ENCODE data around the gene SENP2.
"Not testable (repeated sequence)": the region's sequence is repeated elsewhere in the genome, so short reads cannot be mapped to it uniquely, and the experiment has no call there.

The SENP2 gene

DNA sequence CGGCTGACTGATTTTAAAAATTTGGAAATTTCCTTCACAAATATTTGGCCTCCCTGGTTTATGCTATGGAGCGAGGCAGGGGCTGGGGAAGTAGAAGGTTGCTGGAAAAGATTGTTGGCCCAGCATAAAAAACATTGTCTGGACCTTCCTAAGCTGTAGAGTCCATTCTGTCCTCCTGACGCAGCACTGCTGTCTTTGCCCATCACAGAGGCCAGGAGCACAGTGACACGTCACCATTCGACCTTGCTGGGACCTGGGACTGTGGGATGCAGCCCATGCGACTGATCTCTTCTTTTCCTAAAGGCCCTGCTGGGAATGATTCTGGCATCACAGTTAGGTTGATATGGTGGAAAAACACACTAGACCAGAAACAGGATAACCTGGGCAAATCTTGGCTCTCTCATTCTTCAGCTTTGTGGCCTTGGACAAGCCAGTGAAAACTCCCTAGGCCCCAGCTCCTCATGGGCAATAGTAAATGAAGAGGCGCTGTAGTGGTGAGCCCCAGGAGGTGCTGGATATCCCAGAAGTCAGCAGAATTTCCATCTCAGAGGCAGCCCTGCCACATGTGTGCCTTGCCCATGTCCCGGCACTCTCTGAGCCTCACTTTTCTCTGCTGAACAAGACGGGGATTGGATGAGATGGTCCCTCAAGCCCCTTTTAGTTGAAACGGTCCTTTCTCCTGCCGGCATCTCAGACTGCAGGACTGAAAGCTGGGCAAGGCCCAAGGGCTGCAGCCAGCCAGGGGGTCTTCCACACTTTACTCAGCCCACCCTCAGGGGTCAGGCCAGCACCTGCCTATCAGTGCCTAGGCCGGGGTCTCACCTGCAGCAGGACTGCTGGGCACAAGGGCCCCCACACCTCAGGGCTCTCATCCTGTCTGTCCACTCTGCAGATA, 69.6 kb downstream of the SENP2 start:
- H3K27me3 ChIP-seq (ENCODE audit: control insufficient read depth, insufficient read depth, low read length) = no peaks in the 10 kb centered on the region
- no peak for DNase-seq (ENCODE audit: low read depth, low spot score)
- no peak overlapping the region for H3K27ac ChIP-seq (ENCODE audit: low read length)
- H3K4me1 ChIP-seq (ENCODE audit: control insufficient read depth, insufficient read depth, low read length) = no peaks in the 10 kb centered on the region
- no CpG with 5 or more reads among the region's 12 CpGs for WGBS (ENCODE audit: insufficient coverage, insufficient read length)
- peaks cover 37% of the 10 kb centered on the region for H3K36me3 ChIP-seq (ENCODE audit: control insufficient read depth, insufficient read depth, low read length)
- no peak overlapping the region for H3K4me3 ChIP-seq (ENCODE audit: low read length)
- H3K9me3 ChIP-seq (ENCODE audit: control insufficient read depth, insufficient read depth, low read length) = no peaks in the 10 kb centered on the region

DNA sequence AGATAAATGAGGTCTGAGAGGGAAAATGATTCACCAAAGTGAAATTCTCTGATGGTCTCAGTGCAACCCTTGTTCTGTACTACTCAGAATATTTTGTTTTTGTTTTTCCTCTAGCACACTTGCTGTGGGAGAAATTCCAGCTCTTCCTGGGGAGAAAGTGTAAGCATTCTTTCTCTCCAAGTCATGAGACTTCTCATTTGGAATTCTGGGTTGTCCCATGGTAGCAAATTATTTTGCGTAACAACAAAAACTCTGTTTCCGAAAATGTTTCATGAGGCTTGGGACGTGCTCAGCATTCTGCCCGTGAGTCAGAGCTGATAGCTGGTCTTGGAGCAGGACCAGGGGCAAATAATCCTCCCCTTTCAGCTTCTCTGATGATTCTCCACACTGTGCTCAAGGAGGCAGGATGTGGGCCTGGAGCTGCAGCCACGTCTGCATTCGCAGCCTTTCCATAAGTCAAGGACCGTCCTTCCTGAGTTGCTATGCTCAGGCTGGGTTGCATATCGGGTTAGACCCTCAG, 70.3 kb downstream of the SENP2 start:
- no peak overlapping the region for H3K27ac ChIP-seq (ENCODE audit: low read length)
- no peak for DNase-seq (ENCODE audit: low read depth, low spot score)
- H3K4me1 ChIP-seq (ENCODE audit: control insufficient read depth, insufficient read depth, low read length) = no peaks in the 10 kb centered on the region
- H3K9me3 ChIP-seq (ENCODE audit: control insufficient read depth, insufficient read depth, low read length) = no peaks in the 10 kb centered on the region
- H3K4me3 ChIP-seq (ENCODE audit: low read length) = no peak overlapping the region
- H3K27me3 ChIP-seq (ENCODE audit: control insufficient read depth, insufficient read depth, low read length) = no peaks in the 10 kb centered on the region
- peaks cover 37% of the 10 kb centered on the region for H3K36me3 ChIP-seq (ENCODE audit: control insufficient read depth, insufficient read depth, low read length)
- WGBS (ENCODE audit: insufficient coverage, insufficient read length) = no CpG with 5 or more reads among the region's 8 CpGs

DNA sequence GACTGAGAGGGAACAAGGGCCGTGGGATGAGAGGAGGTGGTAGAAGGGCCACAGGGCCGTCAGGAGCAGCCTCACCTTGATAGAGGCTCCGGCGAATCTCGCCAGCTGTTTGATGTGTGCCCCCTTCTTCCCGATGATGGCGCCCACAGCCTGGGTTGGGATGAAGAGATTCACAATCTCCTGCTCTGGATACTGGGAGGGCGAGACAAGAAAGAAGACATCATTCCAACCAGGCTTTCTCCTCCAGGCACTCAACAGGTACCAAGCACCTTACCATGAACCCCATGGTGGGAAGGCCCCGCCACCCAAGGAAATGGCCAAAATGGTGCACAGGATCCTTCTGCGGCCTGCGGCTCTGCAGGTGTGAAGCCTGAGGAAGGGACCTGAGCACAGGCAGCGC, 71.1 kb downstream of the SENP2 start:
- WGBS (ENCODE audit: insufficient coverage, insufficient read length) = no CpG with 5 or more reads among the region's 12 CpGs
- H3K4me1 ChIP-seq (ENCODE audit: control insufficient read depth, insufficient read depth, low read length) = no peaks in the 10 kb centered on the region

DNA sequence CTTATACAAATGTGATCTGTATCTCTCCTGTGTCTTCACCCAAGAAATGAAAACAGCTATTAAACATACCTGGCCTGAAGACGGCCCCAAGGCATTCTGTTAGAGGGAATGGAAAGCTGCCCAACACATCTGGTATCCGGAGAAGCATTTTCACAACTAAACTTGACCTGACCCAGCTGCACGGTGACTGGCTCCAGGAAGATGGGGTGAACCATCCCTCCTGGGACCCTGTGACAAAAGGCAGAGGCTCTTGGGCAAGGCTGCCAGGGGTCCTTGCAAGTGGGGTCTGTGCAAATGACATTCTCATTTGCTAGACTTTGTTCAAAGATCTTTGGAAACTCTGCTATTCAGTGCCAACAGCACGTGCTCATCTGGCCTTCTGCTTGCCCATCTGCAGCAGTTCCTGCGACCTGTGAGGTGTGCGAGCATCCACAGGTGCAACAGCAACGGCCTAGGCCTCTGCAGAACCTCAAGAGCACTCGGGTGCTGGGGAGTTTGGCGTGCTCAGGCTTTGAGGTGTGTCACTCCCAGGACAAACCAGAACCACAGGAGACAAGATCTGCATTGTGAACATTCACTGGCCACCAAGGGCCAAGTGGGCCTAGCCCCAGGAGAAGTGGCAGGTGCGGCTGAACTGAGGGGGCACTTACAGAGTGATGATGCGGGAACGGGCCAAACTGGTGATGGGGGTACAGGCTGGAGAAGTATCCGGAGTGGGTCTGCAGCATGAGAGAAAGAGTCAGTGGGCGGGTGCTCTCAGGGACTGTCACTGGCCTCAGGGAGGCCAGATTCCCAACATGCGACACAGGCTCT, 71.8 kb downstream of the SENP2 start:
- H3K27ac ChIP-seq (ENCODE audit: low read length) = no peak overlapping the region
- no CpG with 5 or more reads among the region's 15 CpGs for WGBS (ENCODE audit: insufficient coverage, insufficient read length)

More for the DNA sequence above, 71.1 kb downstream of the SENP2 start:
- no peak for DNase-seq (ENCODE audit: low read depth, low spot score)
- Histone ChIP-seq H3K27me3 (ENCODE audit: control insufficient read depth, insufficient read depth, low read length) (no peaks in the 10 kb centered on the region), H3K36me3 (ENCODE audit: control insufficient read depth, insufficient read depth, low read length) (peaks cover 31% of the 10 kb centered on the region; the same call in 1 of the 2 replicates), H3K9me3 (ENCODE audit: control insufficient read depth, insufficient read depth, low read length) (no peaks in the 10 kb centered on the region), H3K4me3 (ENCODE audit: low read length) (no peak overlapping the region), H3K27ac (ENCODE audit: low read length) (no peak overlapping the region)

DNA sequence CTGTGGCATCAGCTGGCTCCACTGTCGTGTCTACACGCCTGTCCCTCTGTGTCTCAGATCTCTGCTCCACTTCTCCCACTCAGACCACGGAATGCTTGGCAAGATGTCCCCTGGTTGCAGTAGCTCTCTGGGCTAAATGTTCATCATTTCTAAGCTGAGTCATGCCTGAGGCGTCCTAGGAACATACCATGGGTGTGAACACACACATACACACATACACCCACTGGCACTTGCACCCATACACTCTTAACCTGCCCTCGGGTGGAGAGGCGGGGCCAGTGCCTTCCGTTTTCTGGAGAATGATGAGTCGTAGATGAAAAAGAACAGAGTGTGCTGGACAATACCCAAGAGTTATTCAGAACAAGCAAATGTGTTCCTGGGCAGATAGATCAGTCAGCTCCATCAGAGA, 72.4 kb downstream of the SENP2 start:
- Histone ChIP-seq H3K4me3 (ENCODE audit: low read length) (no peak overlapping the region), H3K27me3 (ENCODE audit: control insufficient read depth, insufficient read depth, low read length) (no peaks in the 10 kb centered on the region), H3K9me3 (ENCODE audit: control insufficient read depth, insufficient read depth, low read length) (no peaks in the 10 kb centered on the region), H3K27ac (ENCODE audit: low read length) (no peak overlapping the region), H3K4me1 (ENCODE audit: control insufficient read depth, insufficient read depth, low read length) (no peaks in the 10 kb centered on the region), H3K36me3 (ENCODE audit: control insufficient read depth, insufficient read depth, low read length) (peaks cover 26% of the 10 kb centered on the region; the same call in 1 of the 2 replicates)
- no peak for DNase-seq (ENCODE audit: low read depth, low spot score)
- WGBS (ENCODE audit: insufficient coverage, insufficient read length) = no CpG with 5 or more reads among the region's 8 CpGs

More for the DNA sequence above, 71.8 kb downstream of the SENP2 start:
- Histone ChIP-seq H3K9me3 (ENCODE audit: control insufficient read depth, insufficient read depth, low read length) (no peaks in the 10 kb centered on the region), H3K36me3 (ENCODE audit: control insufficient read depth, insufficient read depth, low read length) (peaks cover 26% of the 10 kb centered on the region; the same call in 1 of the 2 replicates), H3K4me3 (ENCODE audit: low read length) (no peak overlapping the region), H3K4me1 (ENCODE audit: control insufficient read depth, insufficient read depth, low read length) (no peaks in the 10 kb centered on the region), H3K27me3 (ENCODE audit: control insufficient read depth, insufficient read depth, low read length) (no peaks in the 10 kb centered on the region)
- no peak for DNase-seq (ENCODE audit: low read depth, low spot score)

DNA sequence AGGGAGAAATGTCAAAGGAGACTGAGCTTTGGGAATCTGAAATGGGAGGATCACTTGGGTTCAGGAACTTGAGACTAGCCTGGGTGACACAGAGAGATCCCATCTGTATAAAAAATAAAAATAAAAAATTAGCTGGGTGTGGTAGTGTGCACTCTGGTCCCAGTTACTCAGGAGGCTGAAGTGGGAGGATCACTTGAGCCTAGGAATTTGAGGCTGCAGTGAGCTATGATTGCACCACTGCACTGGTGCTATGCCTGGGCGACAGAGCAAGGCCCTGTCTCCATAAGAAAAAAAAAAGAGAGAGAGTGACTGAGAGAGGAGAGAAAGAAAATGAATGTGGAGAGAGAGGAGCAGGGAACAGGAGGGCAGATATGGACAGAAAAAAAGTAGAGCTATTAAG, 72.8 kb downstream of the SENP2 start:
- no peak overlapping the region for H3K27ac ChIP-seq (ENCODE audit: low read length)
- peaks cover 24% of the 10 kb centered on the region; the same call in 1 of the 2 replicates for H3K36me3 ChIP-seq (ENCODE audit: control insufficient read depth, insufficient read depth, low read length)
- no peak overlapping the region for H3K4me3 ChIP-seq (ENCODE audit: low read length)
- no peaks in the 10 kb centered on the region for H3K27me3 ChIP-seq (ENCODE audit: control insufficient read depth, insufficient read depth, low read length)
- no peaks in the 10 kb centered on the region for H3K9me3 ChIP-seq (ENCODE audit: control insufficient read depth, insufficient read depth, low read length)
- no peak for DNase-seq (ENCODE audit: low read depth, low spot score)
- no peaks in the 10 kb centered on the region for H3K4me1 ChIP-seq (ENCODE audit: control insufficient read depth, insufficient read depth, low read length)
- WGBS (ENCODE audit: insufficient coverage, insufficient read length) = no CpG with 5 or more reads among the region's 1 CpG

DNA sequence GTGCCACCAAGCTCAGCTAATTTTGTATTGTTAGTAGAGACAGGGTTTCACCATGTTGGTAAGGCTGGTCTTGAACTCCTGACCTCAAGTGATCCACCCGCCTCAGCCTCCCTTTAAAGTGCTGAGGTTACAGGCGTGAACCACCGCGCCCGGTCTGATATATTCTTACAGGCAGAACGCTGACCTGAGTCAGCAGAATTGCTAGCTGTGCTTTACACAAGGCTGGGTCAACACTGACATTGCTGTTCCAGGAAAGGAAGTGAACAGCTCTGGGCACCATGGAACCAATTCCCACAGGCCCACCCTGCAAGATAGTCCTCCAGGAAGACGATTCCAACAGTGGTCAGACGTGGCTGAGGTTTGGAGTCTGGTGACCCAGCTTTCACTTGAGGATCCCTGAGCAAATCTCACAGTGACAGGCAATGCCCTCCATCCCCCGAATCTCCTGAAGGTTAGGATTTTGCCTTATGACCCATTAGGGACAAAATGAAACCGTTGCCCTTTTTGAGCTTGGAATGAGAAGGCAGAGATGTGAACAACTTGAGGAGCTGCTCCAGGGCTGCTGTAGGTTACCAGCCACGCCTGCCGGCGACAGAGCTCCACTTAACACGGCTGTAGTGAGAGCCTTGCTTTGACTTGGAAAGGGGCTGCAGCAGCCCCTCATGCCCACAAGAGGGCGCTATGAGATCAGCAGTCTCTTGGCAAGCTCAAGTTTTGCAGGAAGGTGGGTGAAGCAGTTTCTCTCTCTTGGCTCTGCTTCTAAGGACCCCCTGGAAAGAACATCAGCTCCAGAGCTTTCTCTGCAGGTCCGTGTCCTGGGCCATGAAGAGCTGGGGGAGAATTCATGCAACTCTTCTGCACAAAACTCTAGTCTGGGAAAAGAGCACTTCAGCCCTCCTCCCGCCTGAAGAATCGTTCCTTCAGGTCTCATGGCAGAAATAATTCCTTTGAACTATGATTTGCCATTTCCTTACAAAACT, 74.1 kb downstream of the SENP2 start:
- Histone ChIP-seq H3K27me3 (ENCODE audit: control insufficient read depth, insufficient read depth, low read length) (no peaks in the 10 kb centered on the region), H3K9me3 (ENCODE audit: control insufficient read depth, insufficient read depth, low read length) (no peaks in the 10 kb centered on the region), H3K4me1 (ENCODE audit: control insufficient read depth, insufficient read depth, low read length) (no peaks in the 10 kb centered on the region), H3K36me3 (ENCODE audit: control insufficient read depth, insufficient read depth, low read length) (peaks cover 15% of the 10 kb centered on the region; the same call in 1 of the 2 replicates), H3K4me3 (ENCODE audit: low read length) (no peak overlapping the region), H3K27ac (ENCODE audit: low read length) (no peak overlapping the region)
- WGBS (ENCODE audit: insufficient coverage, insufficient read length) = no CpG with 5 or more reads among the region's 18 CpGs
- peak; percentile 67 for DNase-seq (ENCODE audit: low read depth, low spot score)

DNA sequence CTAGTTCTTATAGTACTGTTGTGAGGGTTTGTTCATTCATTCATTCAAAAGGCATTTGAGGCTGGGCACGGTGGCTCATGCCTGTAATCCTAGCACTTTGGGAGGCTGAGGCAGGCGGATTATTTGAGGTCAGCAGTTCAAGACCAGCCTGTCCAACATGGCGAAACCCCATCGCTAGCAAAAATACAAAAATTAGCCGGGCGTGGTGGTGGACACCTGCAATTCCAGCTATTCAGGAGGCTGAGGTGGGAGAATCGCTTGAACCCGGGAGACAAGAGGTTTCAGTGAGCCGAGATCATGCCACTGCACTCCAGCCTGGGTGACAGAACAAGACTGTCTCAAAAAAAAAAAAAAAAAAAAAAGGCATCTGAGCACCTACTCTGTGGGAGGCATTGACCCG, 75.2 kb downstream of the SENP2 start:
- H3K36me3 ChIP-seq (ENCODE audit: control insufficient read depth, insufficient read depth, low read length) = peaks cover 12% of the 10 kb centered on the region; the same call in 1 of the 2 replicates
- DNase-seq (ENCODE audit: low read depth, low spot score); H3K4me3 ChIP-seq (ENCODE audit: low read length); H3K27ac ChIP-seq (ENCODE audit: low read length); H3K27me3 ChIP-seq (ENCODE audit: control insufficient read depth, insufficient read depth, low read length); H3K4me1 ChIP-seq (ENCODE audit: control insufficient read depth, insufficient read depth, low read length); H3K9me3 ChIP-seq (ENCODE audit: control insufficient read depth, insufficient read depth, low read length): not testable (repeated sequence)
- WGBS (ENCODE audit: insufficient coverage, insufficient read length) = no CpG with 5 or more reads among the region's 10 CpGs

DNA sequence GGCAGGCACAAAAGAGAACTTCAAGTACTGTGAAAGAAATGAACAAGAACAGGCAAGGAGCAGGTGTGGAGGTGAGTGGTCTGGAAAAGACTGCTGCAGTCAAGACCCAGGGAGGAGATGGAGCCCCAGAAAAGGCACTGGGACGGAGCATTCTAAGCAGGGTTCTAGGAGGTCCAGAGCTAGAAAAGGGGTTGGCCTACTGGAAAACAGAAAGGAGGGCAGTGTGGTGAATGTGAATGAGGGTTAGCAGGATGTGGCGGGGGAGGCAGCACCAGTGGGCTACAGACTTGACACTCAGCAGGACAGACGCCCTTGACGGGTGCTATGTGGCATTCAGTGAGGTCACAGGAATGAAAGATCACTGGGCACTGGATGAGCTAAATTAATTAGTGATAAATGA, 75.7 kb downstream of the SENP2 start:
- DNase-seq (ENCODE audit: low read depth, low spot score) = no peak
- Histone ChIP-seq H3K27ac (ENCODE audit: low read length) (no peak overlapping the region), H3K27me3 (ENCODE audit: control insufficient read depth, insufficient read depth, low read length) (no peaks in the 10 kb centered on the region), H3K36me3 (ENCODE audit: control insufficient read depth, insufficient read depth, low read length) (peaks cover 9% of the 10 kb centered on the region; the same call in 1 of the 2 replicates), H3K4me1 (ENCODE audit: control insufficient read depth, insufficient read depth, low read length) (no peaks in the 10 kb centered on the region), H3K9me3 (ENCODE audit: control insufficient read depth, insufficient read depth, low read length) (no peaks in the 10 kb centered on the region), H3K4me3 (ENCODE audit: low read length) (no peak overlapping the region)
- WGBS (ENCODE audit: insufficient coverage, insufficient read length) = no CpG with 5 or more reads among the region's 4 CpGs
